Measurements from ENCODE around the gene MRPL14.
A peak's percentile ranks its signal among the peaks of the same experiment; 100 is the strongest.
"Not testable (repeated sequence)": the region's sequence is repeated elsewhere in the genome, so short reads cannot be mapped to it uniquely, and the experiment has no call there.

MRPL14 gene

DNA sequence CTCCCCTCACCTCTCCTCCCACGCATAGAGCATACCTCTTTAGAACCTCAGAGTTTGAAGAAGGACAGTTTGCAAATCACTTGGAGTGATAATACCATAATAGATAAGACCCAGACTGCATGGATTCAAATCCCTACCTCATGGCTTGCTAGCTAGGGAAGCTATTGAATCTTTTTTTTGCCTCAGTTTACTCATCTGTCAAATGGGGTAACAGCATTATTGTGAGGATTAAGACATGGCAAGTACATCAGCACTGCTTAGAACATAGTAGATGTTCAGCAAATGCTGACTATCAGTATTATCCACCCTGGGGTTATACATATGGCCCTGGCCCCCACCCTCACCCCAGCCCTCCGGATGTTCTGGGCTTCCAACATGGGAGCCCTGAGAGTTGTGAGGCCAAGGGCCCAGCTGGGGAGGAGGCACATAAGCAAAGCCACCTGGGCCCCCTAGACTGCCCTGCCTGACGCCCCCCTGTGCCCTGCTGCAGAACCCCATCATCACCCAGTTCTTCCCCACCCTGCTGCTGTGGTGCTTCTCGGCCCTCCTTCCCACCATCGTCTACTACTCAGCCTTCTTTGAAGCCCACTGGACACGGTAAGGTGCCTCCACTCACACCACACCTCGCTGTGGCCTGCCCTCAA, 22.2 kb upstream of the MRPL14 start:
- no peak for DNase-seq

DNA sequence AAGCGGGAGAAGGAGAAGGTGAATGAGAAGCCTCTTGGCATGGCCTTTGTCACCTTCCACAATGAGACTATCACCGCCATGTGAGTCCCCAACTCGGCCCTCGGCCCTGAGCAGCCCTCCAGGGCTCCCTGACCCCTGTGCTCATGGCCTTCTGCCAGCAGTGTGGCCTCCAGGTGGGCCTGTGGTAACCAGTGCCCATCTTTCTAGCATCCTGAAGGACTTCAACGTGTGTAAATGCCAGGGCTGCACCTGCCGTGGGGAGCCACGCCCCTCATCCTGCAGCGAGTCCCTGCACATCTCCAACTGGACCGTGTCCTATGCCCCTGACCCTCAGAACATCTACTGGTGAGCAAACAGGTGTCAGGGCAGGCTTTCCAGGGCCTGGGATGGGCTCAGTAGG, 21.1 kb upstream of the MRPL14 start:
- DNase-seq, result no peak

DNA sequence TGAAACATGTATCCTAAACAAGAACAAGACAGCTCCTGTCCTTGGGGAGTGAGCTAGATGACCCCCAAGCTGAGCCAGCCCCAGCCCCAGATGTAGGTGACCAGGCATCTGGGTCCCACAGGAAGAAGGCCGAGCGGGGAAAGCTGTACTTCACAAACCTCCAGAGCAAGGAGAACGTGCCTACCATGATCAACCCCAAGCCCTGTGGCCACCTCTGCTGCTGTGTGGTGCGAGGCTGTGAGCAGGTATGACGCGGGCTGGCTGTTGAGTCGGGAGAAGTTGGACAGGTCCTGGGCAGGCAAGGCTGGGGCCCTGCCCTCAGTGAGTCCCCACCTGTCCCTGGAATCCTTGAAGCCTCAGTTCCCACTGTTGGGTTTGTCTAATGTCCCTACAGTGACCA, 20.0 kb upstream of the MRPL14 start:
- no peak for DNase-seq

- DNase-seq, result no peak
Observed at GRCh38 chr6:44146685-44147084, 19.4 kb upstream of the MRPL14 start.

GRCh38 chr6:44145839-44146238, 18.6 kb upstream of the MRPL14 start:
- no peak for DNase-seq

DNA sequence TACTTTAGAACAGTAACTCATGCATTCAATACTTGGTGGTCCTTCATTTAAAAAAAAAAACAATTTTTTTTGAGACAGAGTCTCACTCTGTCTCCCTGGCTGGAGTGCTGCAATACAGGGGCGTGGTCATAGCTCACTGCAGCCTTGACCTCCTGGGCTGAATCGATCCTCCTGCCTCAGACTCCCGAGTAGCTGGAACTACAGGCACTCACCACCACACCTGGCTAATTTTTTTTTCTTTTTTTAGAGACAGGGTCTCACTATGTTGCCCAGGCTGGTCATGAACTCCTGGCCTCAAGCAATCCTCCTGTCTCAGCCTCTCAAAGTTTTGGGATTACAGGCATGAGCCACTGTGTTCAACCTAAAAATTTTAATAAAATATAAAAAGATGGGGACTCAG, 17.3 kb upstream of the MRPL14 start:
- DNase-seq, result not testable (repeated sequence)

DNA sequence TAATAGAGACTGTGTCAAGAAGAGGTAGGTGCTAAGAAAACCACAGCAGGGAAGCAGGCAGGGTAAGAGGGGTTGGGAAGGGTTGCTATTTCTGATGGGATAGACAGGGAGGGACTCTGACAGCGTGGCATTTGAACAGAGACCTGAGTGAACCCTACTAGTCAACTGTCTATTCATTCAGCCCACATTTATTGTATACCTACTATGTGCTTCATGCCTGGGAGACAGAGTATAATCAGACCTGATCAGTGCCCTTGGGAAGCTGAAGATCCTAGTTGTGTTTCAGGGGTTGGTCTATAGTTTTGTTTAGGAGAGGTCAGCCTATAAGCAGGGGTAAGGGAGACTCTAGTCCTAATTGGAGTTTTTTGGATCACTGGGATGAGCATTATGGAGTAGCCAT, 16.5 kb upstream of the MRPL14 start:
- no peak for DNase-seq

- no peak for DNase-seq
Observed at GRCh38 chr6:44142835-44143234, 15.6 kb upstream of the MRPL14 start.

GRCh38 chr6:44139351-44139743, 12.1 kb upstream of the MRPL14 start:
- DNase-seq, result no peak

DNA sequence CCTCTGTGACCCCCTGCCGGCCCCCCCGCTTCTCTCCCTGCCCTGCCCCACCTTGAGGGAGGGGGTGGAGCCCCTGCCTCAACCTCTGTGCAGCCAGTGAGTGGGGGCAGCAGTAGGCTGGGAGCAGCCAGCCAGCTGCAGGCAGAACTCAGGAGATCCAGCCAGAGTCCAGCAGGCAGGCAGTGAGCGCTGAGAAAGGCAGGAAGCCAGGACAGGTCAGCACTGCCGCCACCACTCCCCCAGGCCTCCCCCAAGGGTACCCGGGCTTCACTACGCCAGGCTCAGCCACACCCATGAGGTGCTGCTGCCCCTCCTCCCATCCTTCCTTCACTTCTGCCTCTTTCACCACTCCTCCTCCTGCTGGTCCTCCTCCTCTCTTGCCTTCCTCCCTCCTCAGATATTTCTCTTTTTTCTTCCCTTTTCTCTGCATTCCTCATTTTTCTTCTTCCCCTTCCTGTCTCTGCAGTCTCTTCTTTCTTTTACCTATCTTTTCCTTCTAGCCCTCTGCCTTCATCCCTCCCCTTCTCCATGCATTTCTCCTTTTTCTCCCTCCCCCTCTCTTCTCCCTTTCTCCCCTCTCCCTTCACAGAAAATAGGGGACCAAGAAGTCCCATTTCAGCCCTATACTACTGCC, 11.6 kb upstream of the MRPL14 start:
- no peak for DNase-seq

DNA sequence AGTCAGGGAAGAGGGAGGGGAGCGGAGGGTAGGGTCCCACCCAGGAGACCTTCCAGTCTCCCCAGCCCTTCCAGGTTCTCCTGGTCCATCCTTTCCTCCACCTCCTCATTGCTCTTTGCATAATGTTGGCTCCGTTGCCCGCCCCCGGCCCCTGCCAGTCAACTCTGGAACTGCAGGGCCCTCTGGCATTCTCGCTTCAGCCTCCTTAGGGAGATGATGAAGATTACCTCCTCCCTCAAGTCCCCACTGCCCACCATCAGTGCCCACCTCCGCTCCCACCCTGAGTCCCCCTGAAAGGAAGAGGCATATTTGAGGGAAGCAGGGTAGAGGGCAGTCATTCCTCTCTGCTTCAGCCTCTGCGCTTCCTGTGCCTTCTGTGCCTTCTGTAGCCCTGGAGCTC, 8.6 kb upstream of the MRPL14 start:
- DNase-seq, result no peak

DNA sequence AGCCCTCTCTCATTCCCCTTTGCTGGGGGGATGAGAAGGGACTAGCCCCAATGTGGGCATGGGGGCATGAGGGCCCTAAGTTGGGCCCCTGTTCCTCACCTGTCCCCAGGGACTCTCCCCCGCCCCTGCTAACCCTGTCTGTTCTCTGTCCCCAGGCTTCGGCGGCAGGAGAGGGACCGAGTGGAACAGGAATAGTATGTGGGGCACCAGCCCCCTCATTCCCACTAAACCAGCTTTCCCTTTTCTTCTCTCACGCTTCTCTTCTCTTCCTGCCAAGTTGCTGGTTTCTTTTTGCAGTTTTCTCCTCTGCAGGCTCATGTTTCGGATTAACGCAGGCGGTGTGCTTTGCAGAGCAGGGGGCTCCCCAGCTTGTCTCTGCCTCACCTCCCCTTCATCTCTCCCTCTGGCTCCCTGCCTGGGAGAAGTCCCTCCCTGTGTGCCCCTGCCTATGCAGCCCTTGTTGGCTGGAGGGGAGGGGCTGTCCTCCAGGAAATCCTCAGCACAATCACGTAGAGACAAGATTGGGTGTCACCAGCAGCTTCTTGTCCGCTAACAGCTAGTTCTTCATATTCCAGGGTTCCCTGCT, 8.0 kb upstream of the MRPL14 start:
- DNase-seq, result no peak

DNA sequence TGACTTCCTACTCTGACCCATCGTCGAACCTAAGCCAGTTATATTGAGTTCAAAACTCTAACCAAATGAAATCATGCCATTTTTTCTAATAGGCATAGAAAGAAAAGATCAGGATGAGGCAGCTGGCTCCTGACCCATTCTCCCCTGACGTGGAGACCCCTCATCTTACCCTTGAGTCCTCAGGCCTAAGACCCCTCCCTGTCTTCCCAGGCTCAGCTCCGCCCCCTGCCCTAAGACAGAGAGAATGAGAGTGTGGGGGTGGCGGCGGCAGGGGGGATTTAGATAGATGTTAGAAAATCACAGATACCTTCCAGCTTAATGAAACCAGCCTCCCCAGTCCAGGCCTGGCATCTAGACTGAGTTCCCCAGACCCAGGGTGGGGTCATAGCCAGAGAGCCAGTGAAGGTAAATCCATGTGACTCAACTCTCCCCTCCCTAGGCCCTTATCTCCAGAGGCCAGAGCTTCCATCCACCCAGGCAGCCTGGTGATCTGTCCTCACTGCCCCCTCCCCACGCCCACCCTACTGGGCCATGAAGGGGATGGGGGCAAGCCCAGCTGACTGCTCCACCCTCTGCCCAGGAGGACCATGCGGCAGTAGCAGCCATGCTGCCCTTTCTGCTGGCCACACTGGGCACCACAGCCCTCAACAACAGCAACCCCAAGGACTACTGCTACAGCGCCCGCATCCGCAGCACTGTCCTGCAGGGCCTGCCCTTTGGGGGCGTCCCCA, 6.9 kb upstream of the MRPL14 start:
- DNase-seq, result no peak

DNA sequence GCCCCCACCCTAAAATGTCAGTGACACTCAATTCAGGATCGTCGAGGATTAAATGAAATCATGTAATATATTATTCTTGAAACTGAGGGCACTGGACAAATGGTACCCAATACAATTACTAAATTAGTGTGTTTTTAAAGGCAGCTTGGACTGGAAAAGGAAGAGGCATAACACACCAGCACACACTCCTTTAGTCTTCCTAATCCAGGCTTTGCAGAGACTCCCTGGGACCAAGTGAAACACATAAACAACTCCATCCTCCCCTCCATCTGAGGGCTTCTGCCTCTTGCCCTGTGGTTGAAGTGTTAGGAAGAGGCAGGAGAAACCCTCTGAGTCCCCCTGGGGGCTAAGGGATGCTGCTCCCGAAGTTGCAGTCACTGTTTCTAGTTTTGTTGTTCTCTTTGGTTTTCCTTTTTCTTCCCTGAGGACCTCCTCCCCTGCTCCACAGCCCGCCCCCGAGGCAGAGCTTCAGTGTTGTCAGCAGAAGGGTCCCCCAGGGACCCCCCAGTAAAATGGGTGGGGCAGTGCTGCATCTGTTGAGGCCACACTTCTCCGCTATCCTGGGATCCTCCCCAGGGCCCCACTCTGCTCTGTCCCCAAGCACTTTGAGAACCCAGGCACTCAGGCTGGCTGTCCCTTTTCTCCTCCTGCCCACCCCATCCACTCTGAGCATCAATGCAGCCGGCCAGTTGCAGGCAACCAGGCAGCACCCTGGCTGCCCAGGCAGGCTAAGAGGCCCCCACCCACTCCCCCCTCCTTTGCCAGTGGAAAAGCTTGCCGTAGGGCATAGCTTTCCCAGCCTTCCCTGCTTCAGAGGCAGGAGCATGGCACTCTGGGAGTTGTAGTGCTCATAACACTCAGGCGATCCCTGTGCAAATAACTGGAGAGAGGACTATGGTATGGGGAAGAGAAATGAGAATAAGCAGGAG, 6.0 kb upstream of the MRPL14 start:
- DNase-seq, result peak in 1 of 2 experiments; percentile 32

GRCh38 chr6:44132476-44132875, 5.2 kb upstream of the MRPL14 start:
- no peak for DNase-seq

GRCh38 chr6:44131892-44132291, 4.6 kb upstream of the MRPL14 start:
- no peak for DNase-seq

GRCh38 chr6:44129841-44130322, 2.6 kb upstream of the MRPL14 start:
- no peak for DNase-seq

DNA sequence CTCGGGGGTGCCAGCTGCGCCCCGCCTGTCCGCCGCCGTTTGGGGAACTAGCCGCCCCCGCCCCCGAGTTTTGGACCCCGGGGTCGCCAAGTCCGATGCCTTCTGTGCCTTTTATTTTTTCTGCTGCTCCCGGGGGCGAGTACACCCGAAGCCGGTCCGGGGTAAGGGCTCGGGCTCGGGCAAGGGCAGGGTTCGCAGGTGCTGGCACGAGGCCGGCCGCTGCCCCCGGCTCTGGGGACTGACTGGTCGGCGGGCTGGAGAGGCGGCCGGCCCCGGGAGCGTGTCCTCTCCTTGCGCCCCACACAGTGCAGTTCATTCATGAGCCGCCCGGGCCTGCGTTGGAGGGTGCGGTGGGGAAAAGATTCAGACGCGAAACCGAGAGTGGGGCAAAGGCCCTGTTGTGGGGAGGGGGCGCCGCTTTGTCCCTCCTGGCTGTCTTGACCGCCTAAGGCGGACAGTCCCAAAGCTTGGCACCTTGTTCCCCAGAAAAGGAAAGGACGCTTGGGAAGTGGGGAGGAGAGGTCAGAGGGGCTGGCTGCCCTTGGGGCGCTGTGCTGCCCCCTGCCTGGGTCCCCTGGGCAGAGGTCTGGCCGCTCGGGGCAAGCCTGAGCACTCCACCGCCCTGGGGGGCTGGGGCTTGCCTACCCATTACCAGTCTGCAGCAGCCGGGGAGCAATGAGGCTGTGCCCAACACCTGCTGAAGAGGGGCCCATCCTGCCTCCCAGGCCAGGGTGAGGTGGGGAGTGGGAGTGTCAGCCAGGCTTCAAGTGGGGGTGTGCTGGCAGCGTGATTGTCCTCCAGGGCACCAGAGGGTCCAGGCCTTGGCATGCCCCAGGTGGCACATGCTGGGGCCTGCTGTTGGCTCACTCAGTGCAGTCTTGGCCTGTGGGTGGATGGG, 1.0 kb upstream of the MRPL14 start:
- DNase-seq, result no peak

DNA sequence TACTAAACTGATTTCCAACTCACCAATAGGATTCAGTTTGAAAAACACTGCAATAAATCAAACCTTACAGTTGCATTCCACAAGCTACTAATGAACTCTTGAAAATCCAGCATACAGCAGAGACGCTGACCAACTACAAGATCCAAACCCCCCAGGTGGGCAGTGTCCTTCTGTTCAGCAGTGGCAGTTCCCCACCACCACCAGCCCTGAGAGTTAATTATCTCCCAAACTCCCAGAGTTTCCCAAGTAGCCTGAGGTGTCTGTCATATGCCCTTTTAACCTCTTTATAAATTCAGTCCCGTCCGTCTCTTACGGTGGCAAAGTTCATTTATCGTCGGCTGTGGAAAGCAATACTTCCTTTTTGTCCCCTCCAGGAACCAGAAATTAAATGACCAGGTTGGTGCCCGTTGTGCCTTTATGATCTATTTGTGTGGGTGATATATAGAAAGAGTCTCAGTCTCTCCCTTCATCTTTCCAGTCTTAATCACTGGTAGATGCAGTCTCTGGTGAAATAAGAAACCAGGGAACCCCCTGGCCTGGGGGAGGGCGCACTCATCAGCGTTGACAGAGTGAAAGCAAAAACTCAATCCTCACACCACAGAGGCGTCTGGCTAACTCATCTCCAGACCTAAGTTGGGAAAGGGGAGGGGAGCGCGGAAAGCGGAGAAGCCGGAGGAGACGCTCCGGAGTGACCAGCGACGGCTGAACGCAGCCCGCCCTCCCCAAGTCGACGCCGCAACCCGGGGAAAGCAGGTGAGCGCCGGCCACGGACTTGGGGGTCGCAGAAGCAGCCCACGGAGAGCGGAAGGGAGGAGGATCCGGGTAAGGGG, 717 bp downstream of the MRPL14 start:
- DNase-seq, result no peak

DNA sequence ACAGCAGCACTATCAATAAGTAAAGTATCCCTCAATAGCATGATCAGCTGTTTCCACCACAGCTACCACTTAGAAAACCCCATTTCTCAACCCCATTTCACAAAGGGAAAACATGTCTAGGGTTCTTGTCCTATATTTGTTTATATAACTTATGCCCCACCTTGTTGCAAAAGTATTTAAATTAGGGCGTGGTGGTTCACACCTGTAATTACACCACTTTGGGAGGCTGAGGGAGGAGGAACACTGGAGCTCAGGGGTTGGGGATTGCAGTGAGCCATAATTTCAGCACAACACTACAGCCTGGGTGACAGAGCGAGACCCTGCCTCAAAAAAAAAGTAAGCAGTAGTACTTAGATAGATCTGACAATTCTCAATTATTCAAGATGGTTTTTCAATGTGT, 3.7 kb downstream of the MRPL14 start:
- no peak for DNase-seq

- no peak for DNase-seq
Observed at GRCh38 chr6:44122801-44123200, 4.5 kb downstream of the MRPL14 start.

Data from NCI-H187 (cell line).